ENCODE measurements around the gene FOXP2.

The FOXP2 gene

DNA sequence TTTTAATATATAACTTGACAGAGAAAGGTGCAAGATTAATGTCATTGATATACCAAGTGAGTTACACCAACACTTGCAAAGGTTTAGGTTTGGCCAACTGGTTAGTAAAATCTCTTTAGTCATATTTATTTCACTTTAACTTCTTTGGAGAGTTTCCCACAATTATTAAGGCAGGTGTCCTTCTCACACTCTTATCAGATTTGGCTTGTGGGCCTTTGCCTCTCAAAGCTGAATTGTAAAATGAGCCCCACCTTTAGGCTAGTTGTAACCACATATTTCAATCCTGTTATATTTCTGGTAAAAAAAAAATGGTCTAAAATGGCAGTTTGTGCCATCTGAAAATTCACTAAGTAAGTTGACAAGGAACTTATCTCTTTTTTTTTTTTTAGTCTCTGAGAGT lies 26.6 kb upstream of the FOXP2 start:
- no peak overlapping the region for H3K4me3 ChIP-seq (ENCODE audit: control insufficient read depth, low read depth, low read length)
- TF ChIP-seq, protein P1, sequence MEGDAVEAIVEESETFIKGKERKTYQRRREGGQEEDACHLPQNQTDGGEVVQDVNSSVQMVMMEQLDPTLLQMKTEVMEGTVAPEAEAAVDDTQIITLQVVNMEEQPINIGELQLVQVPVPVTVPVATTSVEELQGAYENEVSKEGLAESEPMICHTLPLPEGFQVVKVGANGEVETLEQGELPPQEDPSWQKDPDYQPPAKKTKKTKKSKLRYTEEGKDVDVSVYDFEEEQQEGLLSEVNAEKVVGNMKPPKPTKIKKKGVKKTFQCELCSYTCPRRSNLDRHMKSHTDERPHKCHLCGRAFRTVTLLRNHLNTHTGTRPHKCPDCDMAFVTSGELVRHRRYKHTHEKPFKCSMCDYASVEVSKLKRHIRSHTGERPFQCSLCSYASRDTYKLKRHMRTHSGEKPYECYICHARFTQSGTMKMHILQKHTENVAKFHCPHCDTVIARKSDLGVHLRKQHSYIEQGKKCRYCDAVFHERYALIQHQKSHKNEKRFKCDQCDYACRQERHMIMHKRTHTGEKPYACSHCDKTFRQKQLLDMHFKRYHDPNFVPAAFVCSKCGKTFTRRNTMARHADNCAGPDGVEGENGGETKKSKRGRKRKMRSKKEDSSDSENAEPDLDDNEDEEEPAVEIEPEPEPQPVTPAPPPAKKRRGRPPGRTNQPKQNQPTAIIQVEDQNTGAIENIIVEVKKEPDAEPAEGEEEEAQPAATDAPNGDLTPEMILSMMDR (IDR thresholded peaks at IDR 0.05; ENCODE audit: control insufficient read depth, insufficient read depth, low read depth, low read length, missing control alignments), result no peak
- no peak for DNase-seq (ENCODE audit: low read depth)

DNA sequence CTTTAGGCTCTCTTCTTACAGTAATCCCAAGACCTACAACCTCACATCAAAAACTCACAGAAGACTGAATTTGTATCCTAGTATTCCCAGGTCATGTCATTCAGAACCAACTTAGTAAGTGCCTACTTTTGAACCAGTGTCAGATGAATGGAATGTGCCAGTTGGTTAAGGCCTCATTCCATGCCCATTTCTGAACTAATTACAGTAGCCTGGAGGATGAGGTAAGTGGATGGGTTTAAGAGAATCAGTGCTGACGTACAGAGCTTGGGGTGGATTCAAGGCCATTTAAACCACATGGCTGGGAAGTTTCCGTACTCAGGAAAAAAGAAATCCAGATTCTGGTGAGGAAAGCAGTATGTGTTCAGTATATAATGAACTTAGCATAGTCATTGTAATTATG lies 21.9 kb upstream of the FOXP2 start:
- no peak for DNase-seq (ENCODE audit: low read depth)
- no peak overlapping the region for H3K4me3 ChIP-seq (ENCODE audit: control insufficient read depth, low read depth, low read length)
- TF ChIP-seq, protein P1 (IDR thresholded peaks at IDR 0.05; ENCODE audit: control insufficient read depth, insufficient read depth, low read depth, low read length, missing control alignments), result no peak

DNA sequence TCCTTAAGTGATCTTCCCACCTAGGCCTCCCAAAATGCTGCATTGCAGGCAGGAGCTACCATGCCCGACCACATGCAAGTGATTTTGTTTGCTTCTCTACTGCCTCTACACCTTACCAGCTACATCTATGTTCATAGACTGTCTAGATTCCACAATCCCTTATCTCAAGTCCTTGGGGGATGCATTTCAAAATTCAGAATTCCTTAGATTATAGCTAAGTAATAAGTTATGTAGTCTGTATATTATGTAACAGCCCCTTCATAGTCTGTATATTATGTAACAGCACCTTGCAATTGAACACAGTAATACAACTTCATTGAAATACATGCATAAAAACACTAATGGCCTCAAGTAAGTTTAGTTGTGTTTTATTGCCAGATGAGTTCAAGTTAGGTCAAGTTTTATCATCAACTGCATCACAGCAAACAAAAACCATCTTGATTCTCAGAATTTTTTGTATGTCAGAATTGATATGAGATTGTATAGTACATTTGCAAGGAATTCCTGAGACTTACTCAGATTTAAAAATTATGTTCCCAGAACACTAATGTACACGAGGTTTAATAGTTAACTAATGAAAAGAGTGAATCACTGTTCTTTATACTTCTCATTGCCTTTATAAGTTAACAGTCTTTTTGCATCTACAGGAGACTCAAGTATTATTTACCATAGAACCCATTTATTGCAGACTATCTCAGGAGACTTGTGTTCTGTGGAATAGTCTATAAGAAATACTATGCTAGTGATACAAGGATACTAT lies 11.6 kb upstream of the FOXP2 start:
- TF ChIP-seq, protein P1 (IDR thresholded peaks at IDR 0.05; ENCODE audit: control insufficient read depth, insufficient read depth, low read depth, low read length, missing control alignments), result no peak
- no peak for DNase-seq (ENCODE audit: low read depth)
- H3K4me3 ChIP-seq (ENCODE audit: control insufficient read depth, low read depth, low read length), result no peak overlapping the region

DNA sequence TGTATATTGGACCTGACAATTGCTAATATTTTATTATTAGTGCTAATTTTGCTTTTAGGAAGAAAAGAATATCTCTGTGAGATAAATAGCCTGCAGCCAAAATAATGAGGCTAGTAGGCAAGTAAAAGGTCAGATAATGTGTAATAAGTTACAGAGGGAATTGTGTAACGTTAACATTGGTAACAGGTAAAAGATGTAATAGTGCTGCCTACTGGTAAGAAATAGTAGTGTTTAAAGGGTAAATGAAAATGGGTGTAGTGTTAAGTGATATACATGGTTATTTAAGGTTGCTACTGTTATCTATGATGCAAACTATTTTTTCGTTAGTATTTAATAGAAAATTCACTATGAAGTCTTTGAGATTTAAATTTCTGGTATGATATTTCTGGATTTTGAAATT lies 9.2 kb upstream of the FOXP2 start:
- DNase-seq (ENCODE audit: low read depth), result no peak
- no peak overlapping the region for H3K4me3 ChIP-seq (ENCODE audit: control insufficient read depth, low read depth, low read length)
- TF ChIP-seq, protein P1 (IDR thresholded peaks at IDR 0.05; ENCODE audit: control insufficient read depth, insufficient read depth, low read depth, low read length, missing control alignments), result peak; percentile 31

DNA sequence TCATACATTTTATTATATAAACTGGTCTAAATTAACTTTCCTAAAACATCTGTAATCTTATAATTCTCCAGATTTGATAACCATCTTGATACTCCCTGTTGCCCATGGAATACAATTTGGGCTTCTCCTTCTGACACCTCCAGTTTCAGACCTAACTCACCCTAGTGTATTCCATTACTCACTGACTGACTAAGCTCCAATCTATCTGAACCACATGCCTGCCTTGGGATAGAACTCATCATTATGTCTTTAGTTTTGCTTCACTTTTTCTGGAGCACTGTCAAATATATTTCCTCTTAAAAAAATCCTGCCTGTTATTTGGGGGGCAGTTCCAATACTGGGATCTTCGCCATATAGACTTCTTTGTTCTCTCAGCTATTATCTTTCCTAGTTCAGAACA lies 4.9 kb upstream of the FOXP2 start:
- peak; percentile 23 for DNase-seq (ENCODE audit: low read depth)
- TF ChIP-seq, protein P1 (IDR thresholded peaks at IDR 0.05; ENCODE audit: control insufficient read depth, insufficient read depth, low read depth, low read length, missing control alignments), result no peak
- H3K4me3 ChIP-seq (ENCODE audit: control insufficient read depth, low read depth, low read length), result no peak overlapping the region

DNA sequence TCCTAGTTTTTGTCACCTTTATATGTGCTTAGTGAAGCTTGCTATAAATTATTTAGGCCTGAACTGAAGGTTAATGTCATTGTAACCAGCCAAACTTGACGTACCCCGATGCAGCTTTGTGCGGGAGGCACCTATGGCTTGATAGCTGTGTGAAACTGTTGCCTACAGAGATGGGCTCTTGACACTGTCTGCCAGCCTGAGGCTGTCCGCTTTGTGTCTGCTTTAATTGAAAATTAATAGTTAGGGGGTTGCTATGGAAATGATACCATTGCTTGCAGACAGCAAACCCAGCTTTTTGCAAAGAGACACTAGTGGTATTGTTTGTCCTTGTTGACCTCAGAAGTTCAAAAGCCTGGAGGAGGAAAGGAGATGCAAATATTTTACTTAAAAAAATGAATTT lies 2.1 kb upstream of the FOXP2 start:
- no peak for DNase-seq (ENCODE audit: low read depth)
- H3K4me3 ChIP-seq (ENCODE audit: control insufficient read depth, low read depth, low read length), result no peak overlapping the region
- TF ChIP-seq, protein P1 (IDR thresholded peaks at IDR 0.05; ENCODE audit: control insufficient read depth, insufficient read depth, low read depth, low read length, missing control alignments), result no peak

Data from AG09309 (cell line).